ENCODE data around the gene BTN2A1.

The BTN2A1 gene

GRCh38 chr6:26475823-26476729, 18.3 kb downstream of the BTN2A1 start:
- Histone ChIP-seq H3K9me3 (ENCODE audit: control insufficient read depth, low read length) (no peaks in the 10 kb centered on the region), H3K4me1 (ENCODE audit: control insufficient read depth, insufficient read depth, low read length, poor library complexity, severe bottlenecking) (peaks cover 26% of the 10 kb centered on the region), H3K4me3 (ENCODE audit: insufficient read depth, low read depth, low read length, poor library complexity, severe bottlenecking) (no peak overlapping the region), H3K27ac (ENCODE audit: insufficient read depth, low read length, poor library complexity, severe bottlenecking) (peak overlapping the region; percentile 84), H3K36me3 (ENCODE audit: control insufficient read depth, insufficient read depth, low read length) (no peaks in the 10 kb centered on the region), H3K27me3 (replicated peaks; ENCODE audit: control insufficient read depth, insufficient read depth, low read length, poor library complexity, severe bottlenecking) (no peaks in the 10 kb centered on the region)
- no peak for DNase-seq

GRCh38 chr6:26476896-26477295, 19.1 kb downstream of the BTN2A1 start:
- Histone ChIP-seq H3K4me1 (ENCODE audit: control insufficient read depth, insufficient read depth, low read length, poor library complexity, severe bottlenecking) (peaks cover 26% of the 10 kb centered on the region), H3K27me3 (replicated peaks; ENCODE audit: control insufficient read depth, insufficient read depth, low read length, poor library complexity, severe bottlenecking) (no peaks in the 10 kb centered on the region), H3K36me3 (ENCODE audit: control insufficient read depth, insufficient read depth, low read length) (no peaks in the 10 kb centered on the region), H3K9me3 (ENCODE audit: control insufficient read depth, low read length) (no peaks in the 10 kb centered on the region), H3K4me3 (ENCODE audit: insufficient read depth, low read depth, low read length, poor library complexity, severe bottlenecking) (no peak overlapping the region), H3K27ac (ENCODE audit: insufficient read depth, low read length, poor library complexity, severe bottlenecking) (no peak overlapping the region)
- DNase-seq, result no peak

GRCh38 chr6:26477426-26477825, 19.7 kb downstream of the BTN2A1 start:
- Histone ChIP-seq H3K27ac (ENCODE audit: insufficient read depth, low read length, poor library complexity, severe bottlenecking) (no peak overlapping the region), H3K4me1 (ENCODE audit: control insufficient read depth, insufficient read depth, low read length, poor library complexity, severe bottlenecking) (peaks cover 26% of the 10 kb centered on the region)

GRCh38 chr6:26478100-26478984, 20.6 kb downstream of the BTN2A1 start:
- H3K27me3 ChIP-seq (replicated peaks; ENCODE audit: control insufficient read depth, insufficient read depth, low read length, poor library complexity, severe bottlenecking), result no peaks in the 10 kb centered on the region
- no peak overlapping the region for H3K27ac ChIP-seq (ENCODE audit: insufficient read depth, low read length, poor library complexity, severe bottlenecking)
- peaks cover 17% of the 10 kb centered on the region for H3K4me1 ChIP-seq (ENCODE audit: control insufficient read depth, insufficient read depth, low read length, poor library complexity, severe bottlenecking)
- H3K36me3 ChIP-seq (ENCODE audit: control insufficient read depth, insufficient read depth, low read length), result no peaks in the 10 kb centered on the region
- H3K4me3 ChIP-seq (ENCODE audit: insufficient read depth, low read depth, low read length, poor library complexity, severe bottlenecking), result no peak overlapping the region
- no peak for DNase-seq
- H3K9me3 ChIP-seq (ENCODE audit: control insufficient read depth, low read length), result no peaks in the 10 kb centered on the region

More at GRCh38 chr6:26477426-26477825, 19.7 kb downstream of the BTN2A1 start:
- no peak for DNase-seq
- Histone ChIP-seq H3K27me3 (replicated peaks; ENCODE audit: control insufficient read depth, insufficient read depth, low read length, poor library complexity, severe bottlenecking) (no peaks in the 10 kb centered on the region), H3K36me3 (ENCODE audit: control insufficient read depth, insufficient read depth, low read length) (no peaks in the 10 kb centered on the region), H3K4me3 (ENCODE audit: insufficient read depth, low read depth, low read length, poor library complexity, severe bottlenecking) (no peak overlapping the region), H3K9me3 (ENCODE audit: control insufficient read depth, low read length) (no peaks in the 10 kb centered on the region)

GRCh38 chr6:26478985-26479278, 21.2 kb downstream of the BTN2A1 start:
- Histone ChIP-seq H3K9me3 (ENCODE audit: control insufficient read depth, low read length) (no peaks in the 10 kb centered on the region), H3K4me3 (ENCODE audit: insufficient read depth, low read depth, low read length, poor library complexity, severe bottlenecking) (no peak overlapping the region), H3K36me3 (ENCODE audit: control insufficient read depth, insufficient read depth, low read length) (no peaks in the 10 kb centered on the region), H3K27ac (ENCODE audit: insufficient read depth, low read length, poor library complexity, severe bottlenecking) (no peak overlapping the region), H3K4me1 (ENCODE audit: control insufficient read depth, insufficient read depth, low read length, poor library complexity, severe bottlenecking) (peaks cover 16% of the 10 kb centered on the region), H3K27me3 (replicated peaks; ENCODE audit: control insufficient read depth, insufficient read depth, low read length, poor library complexity, severe bottlenecking) (no peaks in the 10 kb centered on the region)
- no peak for DNase-seq

GRCh38 chr6:26482338-26482737, 24.6 kb downstream of the BTN2A1 start:
- H3K36me3 ChIP-seq (ENCODE audit: control insufficient read depth, insufficient read depth, low read length), result no peaks in the 10 kb centered on the region
- DNase-seq, result no peak
- no peak overlapping the region for H3K27ac ChIP-seq (ENCODE audit: insufficient read depth, low read length, poor library complexity, severe bottlenecking)
- no peaks in the 10 kb centered on the region for H3K27me3 ChIP-seq (replicated peaks; ENCODE audit: control insufficient read depth, insufficient read depth, low read length, poor library complexity, severe bottlenecking)
- H3K9me3 ChIP-seq (ENCODE audit: control insufficient read depth, low read length), result no peaks in the 10 kb centered on the region
- H3K4me1 ChIP-seq (ENCODE audit: control insufficient read depth, insufficient read depth, low read length, poor library complexity, severe bottlenecking), result no peaks in the 10 kb centered on the region
- H3K4me3 ChIP-seq (ENCODE audit: insufficient read depth, low read depth, low read length, poor library complexity, severe bottlenecking), result no peak overlapping the region

GRCh38 chr6:26483727-26484126, 26.0 kb downstream of the BTN2A1 start:
- Histone ChIP-seq H3K4me3 (ENCODE audit: insufficient read depth, low read depth, low read length, poor library complexity, severe bottlenecking) (no peak overlapping the region), H3K27me3 (replicated peaks; ENCODE audit: control insufficient read depth, insufficient read depth, low read length, poor library complexity, severe bottlenecking) (no peaks in the 10 kb centered on the region), H3K9me3 (ENCODE audit: control insufficient read depth, low read length) (no peaks in the 10 kb centered on the region), H3K36me3 (ENCODE audit: control insufficient read depth, insufficient read depth, low read length) (no peaks in the 10 kb centered on the region), H3K27ac (ENCODE audit: insufficient read depth, low read length, poor library complexity, severe bottlenecking) (no peak overlapping the region), H3K4me1 (ENCODE audit: control insufficient read depth, insufficient read depth, low read length, poor library complexity, severe bottlenecking) (no peaks in the 10 kb centered on the region)
- no peak for DNase-seq

- no peaks in the 10 kb centered on the region for H3K4me1 ChIP-seq (ENCODE audit: control insufficient read depth, insufficient read depth, low read length, poor library complexity, severe bottlenecking)
- H3K4me3 ChIP-seq (ENCODE audit: insufficient read depth, low read depth, low read length, poor library complexity, severe bottlenecking), result no peak overlapping the region
- no peak for DNase-seq
Observed at GRCh38 chr6:26484161-26484560, 26.4 kb downstream of the BTN2A1 start.

GRCh38 chr6:26485112-26485780, 27.5 kb downstream of the BTN2A1 start:
- no peaks in the 10 kb centered on the region for H3K36me3 ChIP-seq (ENCODE audit: control insufficient read depth, insufficient read depth, low read length)
- H3K9me3 ChIP-seq (ENCODE audit: control insufficient read depth, low read length), result no peaks in the 10 kb centered on the region
- H3K4me3 ChIP-seq (ENCODE audit: insufficient read depth, low read depth, low read length, poor library complexity, severe bottlenecking), result no peak overlapping the region
- no peaks in the 10 kb centered on the region for H3K4me1 ChIP-seq (ENCODE audit: control insufficient read depth, insufficient read depth, low read length, poor library complexity, severe bottlenecking)
- H3K27me3 ChIP-seq (replicated peaks; ENCODE audit: control insufficient read depth, insufficient read depth, low read length, poor library complexity, severe bottlenecking), result no peaks in the 10 kb centered on the region
- no peak overlapping the region for H3K27ac ChIP-seq (ENCODE audit: insufficient read depth, low read length, poor library complexity, severe bottlenecking)
- DNase-seq, result no peak

More at GRCh38 chr6:26484161-26484560, 26.4 kb downstream of the BTN2A1 start:
- no peaks in the 10 kb centered on the region for H3K27me3 ChIP-seq (replicated peaks; ENCODE audit: control insufficient read depth, insufficient read depth, low read length, poor library complexity, severe bottlenecking)
- no peaks in the 10 kb centered on the region for H3K36me3 ChIP-seq (ENCODE audit: control insufficient read depth, insufficient read depth, low read length)
- H3K27ac ChIP-seq (ENCODE audit: insufficient read depth, low read length, poor library complexity, severe bottlenecking), result no peak overlapping the region
- no peaks in the 10 kb centered on the region for H3K9me3 ChIP-seq (ENCODE audit: control insufficient read depth, low read length)
